GM21381 (cell line): ENCODE measurements around the gene APOA5.
A peak's percentile ranks its signal among the peaks of the same experiment; 100 is the strongest.
"Not testable (repeated sequence)": the region's sequence is repeated elsewhere in the genome, so short reads cannot be mapped to it uniquely, and the experiment has no call there.

Source experiments
- ATAC-seq: cut with Tn5 transposase; IDR thresholded peaks from one replicate; pipeline ENCODE4 v1.9.1; 2021; ENCODE audit warnings: mild to moderate bottlenecking, moderate library complexity; ENCODE audit not compliant: unreplicated experiment

The APOA5 gene

GRCh38 chr11:116801662-116802061, 10.0 kb upstream of the APOA5 start:
- not testable (repeated sequence) for ATAC-seq

GRCh38 chr11:116800610-116801009, 8.9 kb upstream of the APOA5 start:
- no peak for ATAC-seq

- no peak for ATAC-seq
Observed at GRCh38 chr11:116798368-116798767, 6.7 kb upstream of the APOA5 start.

- ATAC-seq, result no peak
Observed at GRCh38 chr11:116797816-116798215, 6.1 kb upstream of the APOA5 start.

DNA sequence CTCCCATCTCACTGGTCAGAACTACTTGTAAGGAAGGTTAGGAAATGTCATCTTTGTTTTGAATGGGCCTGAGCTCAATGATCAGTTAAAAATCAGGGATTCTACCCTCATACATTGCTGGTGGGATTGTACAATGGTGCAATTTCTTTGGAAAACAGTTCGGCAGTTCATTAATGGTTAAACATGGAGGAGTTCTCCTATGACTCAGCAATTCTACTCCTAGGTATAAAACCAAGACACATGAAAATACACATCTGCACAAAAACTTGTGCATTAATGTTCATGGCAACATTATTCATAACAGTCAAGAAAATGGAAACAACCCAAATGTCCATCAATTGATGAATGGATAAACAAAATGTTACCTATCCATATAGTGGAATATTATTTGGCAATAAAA, 4.9 kb upstream of the APOA5 start:
- ATAC-seq, result no peak

DNA sequence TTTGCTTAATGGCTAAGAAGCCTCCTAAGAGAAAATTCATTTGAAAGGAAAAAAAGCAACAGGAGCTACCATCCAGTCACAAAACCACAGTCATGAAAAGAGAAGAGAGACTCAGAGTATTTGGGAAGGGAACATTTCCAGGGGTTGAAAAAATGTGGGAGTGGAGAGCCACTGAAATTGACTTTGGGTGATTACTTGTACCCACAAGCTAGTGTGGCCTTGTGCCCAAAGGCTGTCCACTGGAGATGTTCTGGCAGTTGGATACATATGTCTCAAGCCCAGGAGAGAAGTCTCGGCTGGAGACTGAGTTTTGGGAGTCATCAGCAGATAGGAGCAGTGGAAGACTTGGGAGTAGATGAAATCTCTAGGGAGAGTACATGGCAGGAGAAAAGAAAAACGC, 3.2 kb upstream of the APOA5 start:
- no peak for ATAC-seq

GRCh38 chr11:116793772-116794097, 2.1 kb upstream of the APOA5 start:
- ATAC-seq, result no peak

DNA sequence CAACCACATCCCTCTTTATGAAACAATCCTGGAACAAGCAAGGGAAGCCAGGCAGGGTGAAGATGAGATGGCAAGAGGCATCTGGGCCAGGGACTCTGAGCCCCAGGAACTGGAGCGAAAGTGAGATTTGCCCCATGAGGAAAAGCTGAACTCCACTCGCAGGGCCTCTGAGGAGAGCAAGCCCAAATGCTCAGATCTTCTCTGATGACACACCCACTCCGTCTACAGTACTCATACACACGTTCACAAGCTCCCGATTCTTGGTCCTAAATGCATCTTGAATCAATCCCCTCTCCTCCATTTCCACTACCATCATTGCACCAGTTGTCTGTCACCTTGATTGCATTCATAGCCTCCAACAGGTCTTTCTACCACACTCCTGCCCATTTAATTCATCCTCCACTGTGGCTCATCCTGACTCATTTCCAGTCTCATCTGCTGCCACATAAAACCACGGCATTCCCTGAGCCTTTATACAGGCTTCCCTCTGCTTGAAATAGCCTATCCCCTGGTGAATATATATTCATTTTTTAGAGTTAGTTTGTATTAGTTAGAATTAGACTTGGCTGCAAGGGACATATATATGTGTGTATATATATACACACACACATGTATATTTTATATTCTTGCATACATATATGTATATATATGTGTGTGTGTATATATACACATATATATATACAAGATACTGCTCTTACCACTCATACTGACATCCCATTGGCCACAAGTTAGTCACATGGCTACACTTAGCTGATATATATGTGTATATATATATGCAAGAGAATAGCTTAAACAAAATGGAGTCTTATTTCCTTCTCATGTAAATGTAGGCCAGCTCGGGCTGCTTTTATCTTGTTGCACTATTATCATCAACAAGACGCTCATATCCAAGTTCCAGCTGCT, 1.4 kb upstream of the APOA5 start:
- ATAC-seq, result no peak

DNA sequence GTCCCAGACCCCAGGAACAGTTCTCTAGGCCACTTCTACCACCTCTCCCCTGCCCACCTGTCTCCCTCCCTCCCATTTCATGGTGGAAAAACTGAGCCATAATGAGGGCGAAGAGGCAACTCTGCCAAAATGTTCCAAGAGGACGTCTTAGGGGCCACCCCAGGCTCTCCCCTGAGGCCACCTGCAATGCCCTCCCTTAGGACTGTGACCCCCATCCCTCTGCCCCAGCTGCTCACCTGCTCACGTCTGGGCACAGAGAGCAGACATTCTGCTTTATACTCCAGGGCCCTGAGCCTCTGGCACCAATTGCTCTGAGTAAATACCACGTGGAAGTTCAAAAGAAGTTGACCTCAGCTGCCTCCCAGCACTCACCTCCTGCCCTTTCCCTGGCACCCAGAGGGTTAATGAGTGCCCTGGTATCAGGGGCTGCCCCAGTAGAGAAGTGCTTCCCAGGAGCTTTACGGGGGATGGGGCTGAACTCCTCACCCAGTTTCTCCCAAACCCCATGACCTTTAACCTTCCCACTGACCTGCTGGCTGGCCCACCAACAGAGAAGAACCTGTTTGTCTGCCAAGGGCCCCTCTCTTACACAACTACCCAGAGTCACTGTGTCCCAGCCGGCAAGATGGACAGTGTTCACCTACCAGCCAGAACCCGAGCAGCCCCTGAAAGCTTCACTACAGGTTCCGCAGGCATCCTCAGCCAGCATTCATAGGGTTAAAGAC, 627 bp upstream of the APOA5 start:
- ATAC-seq, result no peak

- no peak for ATAC-seq
Observed at GRCh38 chr11:116791002-116791812, 472 bp downstream of the APOA5 start.

DNA sequence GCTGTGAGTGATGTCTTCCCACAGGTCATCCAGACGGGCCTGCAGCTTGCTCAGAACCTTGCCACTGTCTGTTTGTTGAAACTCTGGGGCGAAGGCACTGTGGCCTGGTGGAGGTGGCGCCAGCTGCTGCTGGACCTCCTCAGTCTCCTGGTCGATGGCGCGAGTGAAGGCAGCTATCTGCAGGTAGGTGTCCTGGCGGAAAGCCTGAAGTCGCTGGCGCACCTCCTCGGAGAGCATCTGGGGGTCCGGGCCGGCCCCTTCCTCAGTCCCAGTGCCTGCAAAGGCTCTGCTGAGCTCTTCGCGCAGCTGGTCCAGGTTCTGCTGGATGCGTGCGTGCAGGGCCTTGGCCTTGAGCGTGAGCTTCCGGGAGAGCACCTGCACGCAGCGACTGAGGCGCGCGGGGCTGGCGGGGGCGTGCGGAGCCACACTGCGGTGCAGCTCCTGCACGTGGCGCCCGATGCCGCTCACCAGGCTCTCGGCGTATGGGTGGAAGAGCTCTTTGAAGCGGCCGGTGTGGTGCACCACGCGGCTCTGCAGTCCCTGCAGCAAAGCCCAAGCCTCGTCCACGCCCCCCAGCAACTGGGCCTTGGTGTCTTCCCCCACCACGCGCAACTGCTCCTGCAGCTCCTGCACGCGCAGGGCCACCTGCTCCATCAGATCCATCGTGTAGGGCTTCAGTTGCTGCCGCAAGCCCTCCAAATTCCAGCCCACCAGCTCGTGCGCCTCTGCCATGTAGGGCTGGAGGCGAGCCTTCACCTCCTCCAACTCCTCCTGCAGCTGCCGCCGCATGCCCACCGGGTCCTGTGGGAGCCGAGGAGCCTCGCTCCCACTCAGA, 1.3 kb downstream of the APOA5 start:
- ATAC-seq, result no peak

GRCh38 chr11:116788975-116789374, 2.7 kb downstream of the APOA5 start:
- no peak for ATAC-seq

- ATAC-seq, result no peak
Observed at GRCh38 chr11:116788534-116788933, 3.1 kb downstream of the APOA5 start.

- peak; percentile 86 for ATAC-seq
Observed at GRCh38 chr11:116787786-116788486, 3.7 kb downstream of the APOA5 start, which contains the start of gene ZPR1. ZPR1 (minus strand) TSS chr11:116788023; CDS start chr11:116787990, 33 bp downstream.

GRCh38 chr11:116787436-116787785, 4.3 kb downstream of the APOA5 start:
- ATAC-seq, result no peak

GRCh38 chr11:116786966-116787365, 4.7 kb downstream of the APOA5 start:
- no peak for ATAC-seq

DNA sequence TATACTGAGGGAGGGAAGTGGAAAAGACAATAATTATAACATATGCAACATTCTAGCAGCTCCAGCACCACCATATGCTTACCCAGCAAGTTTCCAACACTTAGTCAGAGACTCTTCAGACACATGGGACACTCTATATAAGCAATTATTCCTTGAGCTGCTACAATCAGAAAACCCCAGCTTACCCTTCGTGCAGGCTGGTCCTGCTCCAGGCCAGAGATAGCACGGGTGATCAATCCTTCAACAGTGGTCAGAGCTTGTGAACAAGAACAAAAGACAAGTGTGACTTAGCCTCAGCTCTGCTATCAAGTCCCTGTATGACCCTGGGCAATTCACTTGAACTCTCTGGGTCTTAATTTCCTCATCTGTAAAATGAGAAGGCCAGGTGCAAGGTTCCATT, 5.4 kb downstream of the APOA5 start:
- no peak for ATAC-seq

GRCh38 chr11:116782728-116783127, 9.0 kb downstream of the APOA5 start:
- no peak for ATAC-seq

DNA sequence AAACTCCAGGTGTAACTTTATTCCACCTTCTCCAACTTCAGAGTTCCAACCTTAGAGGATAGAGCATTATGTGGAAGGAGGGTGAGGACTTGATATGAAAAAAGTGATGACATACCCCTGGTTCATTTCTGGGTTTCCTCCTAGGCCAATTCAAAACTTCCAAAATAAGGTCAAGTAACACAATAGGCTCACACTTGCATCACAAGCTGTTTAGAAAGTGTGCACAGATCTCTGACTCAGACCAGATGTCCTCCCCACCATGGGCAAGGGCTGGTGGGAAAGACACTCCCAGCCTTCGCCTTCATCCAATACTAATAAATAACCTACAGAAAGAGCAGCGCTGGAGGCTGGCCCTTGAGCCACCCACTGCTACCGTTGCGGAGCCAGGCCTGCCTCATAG, 13.1 kb downstream of the APOA5 start:
- no peak for ATAC-seq

- ATAC-seq, result no peak
Observed at GRCh38 chr11:116777056-116777455, 14.6 kb downstream of the APOA5 start.
